OCI-M2 (cell line): ENCODE results near the gene TRIM13.
"Not testable (repeated sequence)": the region's sequence is repeated elsewhere in the genome, so short reads cannot be mapped to it uniquely, and the experiment has no call there.

Experiments
- DNase-seq: peaks from one replicate; lab custom pipeline; 2025; ENCODE audit not compliant: unreplicated experiment; lab: John Stamatoyannopoulos, UW

The TRIM13 gene

DNA sequence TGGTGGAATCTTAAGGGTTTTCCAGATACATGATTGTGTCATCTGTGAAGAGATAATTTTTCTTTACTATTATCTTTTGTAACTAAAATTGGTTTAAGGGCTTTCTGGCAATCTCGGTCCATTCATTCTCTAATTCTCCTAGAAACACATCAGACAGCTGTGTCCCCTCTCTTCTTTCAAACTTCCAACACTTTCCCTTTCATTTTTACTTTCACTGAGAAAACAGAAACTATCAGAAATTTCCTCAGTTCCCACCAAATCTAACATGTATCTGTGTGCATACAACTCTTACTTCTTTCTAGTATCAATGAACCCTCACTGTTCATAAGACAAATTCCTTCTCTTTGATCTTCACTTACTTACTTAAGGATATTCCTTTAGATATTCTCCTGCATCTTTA lies 58.6 kb downstream of the TRIM13 start:
- DNase-seq, result no peak

DNA sequence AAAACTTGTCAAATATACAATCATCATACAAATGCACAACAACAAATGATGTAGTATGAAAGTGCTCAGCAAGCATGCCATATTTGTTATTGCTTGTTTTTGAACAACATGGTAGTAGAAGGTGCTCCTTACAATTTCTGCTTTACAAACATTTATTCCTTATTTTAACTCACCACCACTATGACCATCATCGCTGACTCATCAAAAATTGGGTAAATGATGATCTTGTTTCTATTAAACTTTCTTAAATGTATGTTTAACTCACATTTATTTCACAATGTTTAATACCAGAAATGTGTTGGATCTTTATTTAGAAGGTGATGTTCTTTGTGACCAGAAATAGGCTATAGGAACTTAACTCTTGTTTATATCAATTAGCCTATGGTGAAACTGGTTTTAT lies 63.9 kb downstream of the TRIM13 start:
- DNase-seq, result no peak

DNA sequence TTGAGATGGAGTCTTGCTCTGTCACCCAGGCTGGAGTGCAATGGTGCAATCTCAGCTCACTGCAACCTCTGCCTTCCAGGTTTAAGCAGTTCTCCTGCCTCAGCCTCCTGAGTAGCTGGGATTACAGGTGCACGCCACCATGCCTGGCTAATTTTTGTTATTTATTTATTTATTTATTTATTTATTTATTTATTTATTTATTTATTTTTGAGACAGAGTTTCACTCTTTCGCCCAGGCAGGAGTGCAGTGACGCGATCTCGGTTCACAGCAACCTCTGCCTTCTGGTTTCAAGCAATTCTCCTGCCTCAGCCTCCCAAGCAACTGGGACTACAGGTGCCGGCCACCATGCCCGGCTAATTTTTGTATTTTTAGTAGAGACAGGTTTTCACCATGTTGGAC lies 65.5 kb downstream of the TRIM13 start:
- not testable (repeated sequence) for DNase-seq

DNA sequence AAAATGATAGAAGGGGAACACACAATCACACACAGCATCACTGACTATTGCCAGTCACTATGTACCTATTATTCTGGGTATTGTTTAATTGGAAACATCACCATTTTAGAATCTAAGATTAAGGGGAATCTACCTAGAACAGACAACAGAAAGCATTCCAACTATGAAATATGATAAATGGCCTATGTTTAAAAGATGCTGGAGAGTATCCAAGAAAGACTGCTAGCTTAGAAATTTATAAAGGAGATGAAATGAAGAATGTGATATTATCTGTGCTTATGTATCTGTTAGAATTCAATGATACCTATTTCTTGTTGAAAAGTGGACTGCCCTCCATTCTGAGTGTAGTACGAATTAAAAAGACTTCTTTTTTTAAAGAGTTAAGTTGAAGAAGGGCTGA lies 68.9 kb downstream of the TRIM13 start:
- DNase-seq, result no peak
